Gastroesophageal sphincter (tissue), 4 donors: ENCODE results near the gene HIRA. TPM values are rescaled to one million over a fixed set of nuclear protein-coding genes. Genes with fewer than 3 reads are reported as not detected.

Source experiments
- ATAC-seq: fragments of 150-250 bp; one replicate; pipeline ENCODE4 v1.9.1; 2016; ENCODE audit warnings: mild to moderate bottlenecking, moderate library complexity
- H3K27ac ChIP-seq, 4 donors: fragments of 200-600 bp; sonication (generic) in 3 of 4; 1 replicate in 3 of 4; 2 replicates in 1 of 4; pipeline ENCODE4 v1.5.1; 2016 to 2019
- H3K27me3 ChIP-seq: fragments of 200-600 bp; sonication (generic); one replicate; pipeline ENCODE4 v1.5.1; 2019
- H3K36me3 ChIP-seq, 2 donors: fragments of 200-600 bp; sonication (generic); one replicate each; pipeline ENCODE4 v1.5.1; 2019; ENCODE audit warnings: control low read depth in 1 of 2
- H3K4me1 ChIP-seq, 3 donors: fragments of 200-600 bp; sonication (generic); 1 replicate in 2 of 3; 2 replicates in 1 of 3; pipeline ENCODE4 v1.5.1; 2016 to 2019; ENCODE audit warnings: control low read depth in 2 of 3
- H3K4me3 ChIP-seq, 2 donors: fragments of 200-600 bp; sonication (generic); one replicate each; pipeline ENCODE4 v1.5.1; 2019; ENCODE audit warnings: mild to moderate bottlenecking in 1 of 2, moderate library complexity in 1 of 2
- H3K9me3 ChIP-seq, 3 donors: fragments of 200-600 bp; sonication (generic); one replicate each; pipeline ENCODE4 v1.5.1; 2017 to 2019; ENCODE audit warnings: control low read depth in 2 of 3
- EP300 ChIP-seq: sonication (generic); formaldehyde crosslinking; IDR thresholded peaks from one replicate; pipeline ENCODE4 v1.6.1; 2017; ENCODE audit warnings: antibody characterized with exemption, mild to moderate bottlenecking
- POLR2A ChIP-seq, 2 donors: fragments of 450-650 bp; IDR thresholded peaks; one replicate each; pipeline ENCODE4 v1.6.1; 2017; ENCODE audit warnings: antibody characterized with exemption in 2 of 2, mild to moderate bottlenecking in 2 of 2, moderate library complexity in 1 of 2
- POLR2AphosphoS5 ChIP-seq: sonication (generic); formaldehyde crosslinking; IDR thresholded peaks from one replicate; pipeline ENCODE4 v1.6.1; 2017; ENCODE audit warnings: antibody characterized with exemption
- WGBS, 2 donors: methylation state at CpG; one replicate each; pipeline ENCODE4 v1.1.5; 2018; ENCODE audit warnings: low coverage in 1 of 2; 5-methylcytosine and 5-hydroxymethylcytosine counted together
- total RNA-seq, 4 donors: library from RNA; depleted of rRNA; stranded (reverse); fragments of >200 nt; gene quantifications; one replicate each; pipeline ENCODE4 v1.1.0, GENCODE V29; 2016
- TF ChIP-seq, protein P1 (sequence below), 4 experiments: fragments of 200-600 bp in 2 of 4; fragments of 450-650 bp in 2 of 4; sonication (generic) in 1 of 4; IDR thresholded peaks; one replicate each; pipeline ENCODE4 v1.5.1; 2017 to 2019; ENCODE audit warnings: antibody characterized with exemption in 4 of 4, mild to moderate bottlenecking in 2 of 4, moderate library complexity in 2 of 4

The HIRA gene
- total RNA-seq, 4 donors from 2014 or later = 20.5 to 35.6 (median 26.0) TPM

DNA sequence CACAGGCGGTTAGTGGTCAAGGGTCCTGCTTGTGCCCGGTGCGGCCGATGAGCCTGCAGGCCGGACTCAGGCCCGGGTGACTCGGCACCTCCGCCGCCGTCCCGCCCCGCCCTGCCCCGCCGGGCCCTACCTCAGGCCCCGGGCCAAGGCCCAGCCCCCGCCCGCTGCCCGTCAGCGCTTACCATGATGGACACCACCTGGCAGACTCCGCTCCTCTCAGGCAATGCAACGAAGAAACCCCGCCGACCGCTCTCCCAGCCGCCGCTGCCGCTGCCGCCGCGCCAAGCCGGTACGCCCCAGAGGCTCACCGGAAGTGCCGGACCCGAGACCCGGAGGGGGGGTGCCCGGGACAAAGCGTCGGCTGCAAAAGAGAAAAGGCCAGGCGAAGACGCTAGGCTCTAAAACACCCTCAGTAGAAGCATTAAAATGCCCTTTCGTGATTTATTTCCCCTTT is 47.4 kb upstream of the HIRA start, which contains the start of gene UFD1:
UFD1 (minus strand) TSS at position 293 of the 454 bp plus-strand sequence; CDS start at position 185, 108 bp downstream.
- Histone ChIP-seq H3K27ac (peak within 1 kb of the TSS; percentile 88 to 97 (median 91)), H3K9me3 (no peaks in the 10 kb centered on the region), H3K36me3 (peaks cover 0 to 13% of the 10 kb centered on the region in 2 donors), H3K4me3 (peak within 1 kb of the TSS; percentile 80 to 92), H3K4me1 (peaks cover 0 to 39% (median 20%) of the 10 kb centered on the region in 3 donors), H3K27me3 (no peaks in the 10 kb centered on the region)
- peak; percentile 82 for ATAC-seq
- WGBS, 2 donors = 0% methylated on average over 2 to 4 of the region's 42 CpGs
- peak; percentile 21 to 47 for TF ChIP-seq POLR2A (IDR thresholded peaks at IDR 0.05)
- TF ChIP-seq, protein P1, sequence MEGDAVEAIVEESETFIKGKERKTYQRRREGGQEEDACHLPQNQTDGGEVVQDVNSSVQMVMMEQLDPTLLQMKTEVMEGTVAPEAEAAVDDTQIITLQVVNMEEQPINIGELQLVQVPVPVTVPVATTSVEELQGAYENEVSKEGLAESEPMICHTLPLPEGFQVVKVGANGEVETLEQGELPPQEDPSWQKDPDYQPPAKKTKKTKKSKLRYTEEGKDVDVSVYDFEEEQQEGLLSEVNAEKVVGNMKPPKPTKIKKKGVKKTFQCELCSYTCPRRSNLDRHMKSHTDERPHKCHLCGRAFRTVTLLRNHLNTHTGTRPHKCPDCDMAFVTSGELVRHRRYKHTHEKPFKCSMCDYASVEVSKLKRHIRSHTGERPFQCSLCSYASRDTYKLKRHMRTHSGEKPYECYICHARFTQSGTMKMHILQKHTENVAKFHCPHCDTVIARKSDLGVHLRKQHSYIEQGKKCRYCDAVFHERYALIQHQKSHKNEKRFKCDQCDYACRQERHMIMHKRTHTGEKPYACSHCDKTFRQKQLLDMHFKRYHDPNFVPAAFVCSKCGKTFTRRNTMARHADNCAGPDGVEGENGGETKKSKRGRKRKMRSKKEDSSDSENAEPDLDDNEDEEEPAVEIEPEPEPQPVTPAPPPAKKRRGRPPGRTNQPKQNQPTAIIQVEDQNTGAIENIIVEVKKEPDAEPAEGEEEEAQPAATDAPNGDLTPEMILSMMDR (IDR thresholded peaks at IDR 0.05) = no peak
- peak; percentile 75 for TF ChIP-seq POLR2AphosphoS5

DNA sequence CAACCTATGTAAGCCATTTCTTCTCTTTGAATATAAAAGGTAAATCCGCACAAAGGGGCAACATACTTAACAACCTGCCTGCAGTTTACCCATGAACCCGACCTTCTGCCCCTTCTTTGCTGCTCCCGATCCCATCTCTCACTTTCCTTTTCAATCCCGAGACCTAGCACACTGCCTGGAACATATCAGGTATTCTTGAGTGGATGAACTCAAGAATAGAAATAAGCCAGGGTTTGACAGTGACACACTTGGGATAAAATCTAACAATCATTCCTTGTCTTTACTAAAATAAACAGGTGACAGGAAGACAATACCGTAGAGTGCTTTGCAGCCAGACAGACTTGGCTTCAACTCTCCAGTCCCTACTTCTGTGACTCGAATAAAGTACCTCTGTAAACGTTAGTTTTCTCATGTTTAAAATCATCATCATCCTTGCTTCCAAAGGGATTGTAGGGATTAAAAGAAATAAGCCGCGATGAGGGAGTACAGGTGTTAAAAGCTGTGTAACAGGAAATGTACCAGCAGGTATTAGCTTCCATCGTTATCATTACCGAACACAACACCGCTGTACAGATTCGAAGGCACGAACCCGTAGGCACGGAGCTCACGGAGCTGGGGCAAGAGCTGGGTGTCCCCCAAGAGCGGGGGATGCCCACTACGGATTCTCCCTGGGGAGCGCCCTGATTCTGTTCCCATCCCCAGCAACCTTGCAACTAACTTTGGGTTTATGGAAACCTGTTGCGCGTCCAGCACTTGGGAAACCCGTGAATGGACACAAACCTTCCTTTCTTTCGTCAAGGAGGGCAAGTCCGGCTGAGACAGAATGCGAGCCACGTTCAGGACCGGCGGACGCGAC is 46.7 kb upstream of the HIRA start:
- Histone ChIP-seq H3K4me1 (peaks cover 0 to 39% (median 20%) of the 10 kb centered on the region in 3 donors), H3K4me3 (peak overlapping the region; percentile 80 to 92), H3K36me3 (peaks cover 0 to 20% of the 10 kb centered on the region in 2 donors), H3K27ac (peak overlapping the region; percentile 88 to 97 (median 91)), H3K27me3 (no peaks in the 10 kb centered on the region), H3K9me3 (no peaks in the 10 kb centered on the region)
- WGBS, 2 donors = 2 to 3% methylated on average over 10 to 18 of the region's 31 CpGs
- no peak for ATAC-seq
- TF ChIP-seq, protein P1 (IDR thresholded peaks at IDR 0.05) = no peak

DNA sequence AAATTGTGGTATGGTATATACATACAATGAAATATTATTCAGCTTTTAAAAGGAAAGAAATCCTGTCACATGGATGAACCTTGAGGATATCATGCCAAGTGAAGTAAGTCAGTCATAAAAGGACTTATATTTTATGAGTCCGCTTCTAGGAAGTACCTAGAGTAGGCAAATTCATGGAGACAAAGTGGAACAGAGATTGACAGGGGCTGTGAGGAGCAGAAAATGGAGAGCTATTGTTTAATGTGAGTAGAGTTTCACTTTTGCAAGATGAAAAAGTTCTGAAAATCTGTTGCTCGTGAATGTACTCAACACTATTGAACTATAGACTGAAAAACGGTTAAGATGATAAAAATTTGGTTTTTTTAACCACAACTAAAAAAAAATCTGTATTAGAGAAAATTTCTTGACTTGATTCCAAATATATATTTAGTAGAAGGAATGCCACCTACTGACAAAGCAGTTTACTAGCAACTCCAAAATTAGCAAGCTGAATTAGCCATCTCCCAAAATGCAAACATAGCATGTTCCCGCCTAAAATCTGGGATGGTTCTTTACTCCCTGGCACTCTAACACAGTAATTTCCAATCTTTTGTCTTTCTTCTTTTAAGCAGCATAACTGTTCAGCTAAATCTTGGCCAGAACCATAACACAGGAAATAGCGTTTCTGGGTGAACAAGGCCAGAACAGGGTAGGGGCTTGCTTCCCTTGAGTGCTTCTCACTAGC is 46.0 kb upstream of the HIRA start:
- no peaks in the 10 kb centered on the region for H3K9me3 ChIP-seq
- peak overlapping the region in 3 of 4 donors; percentile 90 to 97 (median 92) for H3K27ac ChIP-seq
- H3K4me1 ChIP-seq = peaks cover 0 to 39% (median 20%) of the 10 kb centered on the region in 3 donors
- peaks cover 0 to 28% of the 10 kb centered on the region in 2 donors for H3K36me3 ChIP-seq
- no peak for ATAC-seq
- H3K4me3 ChIP-seq = peak overlapping the region; percentile 80 to 92
- 23% methylated on average over 5 of the region's 5 CpGs for WGBS, 2 donors
- no peaks in the 10 kb centered on the region for H3K27me3 ChIP-seq
- TF ChIP-seq EP300 = no peak

DNA sequence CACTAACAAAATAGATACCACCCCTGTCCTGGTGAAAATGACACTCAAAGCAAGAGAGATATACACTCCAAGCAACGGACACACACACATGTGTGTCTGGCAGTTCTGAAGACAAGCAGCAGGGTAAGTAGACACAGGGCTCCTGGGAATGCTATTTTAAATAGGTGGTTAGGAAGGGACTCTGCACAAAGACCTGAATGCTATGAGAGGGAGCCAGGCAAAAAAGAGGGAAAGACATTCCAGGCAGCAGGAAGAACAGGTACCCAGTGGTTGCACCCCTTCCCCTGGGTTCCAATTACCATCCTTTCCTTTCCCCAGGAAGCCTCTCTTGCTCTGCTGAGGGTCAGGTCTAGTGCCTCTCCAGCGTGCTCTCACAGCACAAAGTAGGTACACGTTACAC is 44.5 kb upstream of the HIRA start:
- Histone ChIP-seq H3K36me3 (peaks cover 0 to 42% of the 10 kb centered on the region in 2 donors), H3K9me3 (no peaks in the 10 kb centered on the region), H3K4me3 (no peak overlapping the region), H3K27me3 (no peaks in the 10 kb centered on the region), H3K4me1 (peaks cover 0 to 39% (median 20%) of the 10 kb centered on the region in 3 donors), H3K27ac (peak overlapping the region in 2 of 4 donors; percentile 4 to 35)
- 21 to 62% methylated on average over 2 to 3 of the region's 3 CpGs for WGBS, 2 donors
- no peak for TF ChIP-seq POLR2AphosphoS5
- no peak for TF ChIP-seq POLR2A (IDR thresholded peaks at IDR 0.05)
- no peak for TF ChIP-seq EP300
- TF ChIP-seq, protein P1 (IDR thresholded peaks at IDR 0.05) = no peak
- ATAC-seq = no peak

DNA sequence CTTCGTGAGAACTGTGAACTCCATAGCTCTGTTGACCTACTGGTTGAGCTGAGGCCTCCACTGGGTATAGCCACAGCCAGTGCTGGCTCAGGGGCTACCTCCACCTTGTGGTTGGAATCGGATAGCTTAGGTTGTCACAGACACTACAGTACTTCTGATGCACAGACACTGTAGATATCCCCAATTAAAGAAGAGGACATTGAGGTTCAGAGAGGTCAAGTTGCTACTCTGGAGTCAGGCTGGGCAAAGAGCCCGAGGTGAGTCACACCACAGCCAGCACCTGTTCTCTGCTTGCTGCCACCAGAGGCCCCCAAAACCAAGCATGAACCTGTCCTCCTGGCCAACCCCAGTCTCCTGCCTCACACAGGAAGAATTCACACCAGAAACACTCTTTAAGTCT is 42.0 kb upstream of the HIRA start:
- peaks cover 0 to 33% (median 15%) of the 10 kb centered on the region in 3 donors for H3K4me1 ChIP-seq
- H3K27ac ChIP-seq = no peak overlapping the region
- no peaks in the 10 kb centered on the region for H3K27me3 ChIP-seq
- H3K4me3 ChIP-seq = no peak overlapping the region
- ATAC-seq = no peak
- H3K36me3 ChIP-seq = peaks cover 0 to 67% of the 10 kb centered on the region in 2 donors
- no peaks in the 10 kb centered on the region for H3K9me3 ChIP-seq
- 100% methylated on average over 1 of the region's 3 CpGs for WGBS, 2 donors
- no peak for TF ChIP-seq EP300
- no peak for TF ChIP-seq POLR2AphosphoS5
- TF ChIP-seq, protein P1 (IDR thresholded peaks at IDR 0.05) = no peak
- TF ChIP-seq POLR2A (IDR thresholded peaks at IDR 0.05) = no peak
